ENCODE measurements around the gene NWD2. TPM values are rescaled to one million over a fixed set of nuclear protein-coding genes. Genes with fewer than 3 reads are reported as not detected.

The NWD2 gene
- total and polyA plus RNA-seq, 10 of the 15 experiments (the other 5 are each of a cell fraction or from before 2014, with no cell fraction given), result not detected

DNA sequence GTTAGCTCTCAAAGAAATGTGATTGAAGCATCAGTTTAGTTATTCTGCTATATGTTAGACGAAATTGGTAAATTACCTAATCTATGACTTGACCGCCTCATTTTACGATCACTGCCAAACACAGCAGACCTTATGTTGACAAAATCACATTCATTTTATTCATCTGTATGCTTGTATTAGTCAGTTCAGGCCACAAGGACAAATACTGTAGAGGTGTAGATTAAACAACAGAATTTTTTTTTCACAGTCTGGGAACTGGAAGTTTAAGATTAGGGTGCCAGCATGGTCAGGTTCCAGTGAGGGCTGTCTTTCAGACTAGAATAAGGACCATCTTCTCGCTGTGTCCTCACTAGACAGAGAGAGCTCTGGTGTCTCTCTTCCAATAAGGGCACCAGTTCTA lies 177.1 kb downstream of the NWD2 start:
- in situ Hi-C loops (cut with MboI), result no loop called here
- H3K4me3 ChIP-seq, result no peak overlapping the region
- no peak for DNase-seq (ENCODE audit: low read depth, low spot score)
- no peaks in the 10 kb centered on the region for H4K20me1 ChIP-seq (ENCODE audit: control insufficient read depth, insufficient read depth)
- ChIA-PET SMC1A (ENCODE audit: uncharacterized antibody, unreplicated experiment) (interaction anchor here (0.8 to 3.2 kb wide), 2 partner anchors 10 to 32 kb away, joined by 3 to 11 read pairs; no protein-coding TSS in a partner anchor), CTCF (interaction anchor here (1.6 kb wide), 1 partner anchor 12 kb away, joined by 3 read pairs; no protein-coding TSS in a partner anchor), RAD21 (ENCODE audit: unreplicated experiment) (no interaction called here), POLR2A (no interaction called here)
- no peak for TF ChIP-seq SPI1 (IDR thresholded peaks at IDR 0.05; ENCODE audit: borderline replicate concordance, insufficient read depth, low read depth, low read length)
- TF ChIP-seq ZSCAN29 (IDR thresholded peaks at IDR 0.05), result no peak
- TF ChIP-seq SREBF1 (IDR thresholded peaks at IDR 0.05; ENCODE audit: low read length), result no peak
- no peak for TF ChIP-seq TCF3 (IDR thresholded peaks at IDR 0.05; ENCODE audit: borderline replicate concordance, insufficient read depth, low read depth, low read length)
- TF ChIP-seq, protein P1, sequence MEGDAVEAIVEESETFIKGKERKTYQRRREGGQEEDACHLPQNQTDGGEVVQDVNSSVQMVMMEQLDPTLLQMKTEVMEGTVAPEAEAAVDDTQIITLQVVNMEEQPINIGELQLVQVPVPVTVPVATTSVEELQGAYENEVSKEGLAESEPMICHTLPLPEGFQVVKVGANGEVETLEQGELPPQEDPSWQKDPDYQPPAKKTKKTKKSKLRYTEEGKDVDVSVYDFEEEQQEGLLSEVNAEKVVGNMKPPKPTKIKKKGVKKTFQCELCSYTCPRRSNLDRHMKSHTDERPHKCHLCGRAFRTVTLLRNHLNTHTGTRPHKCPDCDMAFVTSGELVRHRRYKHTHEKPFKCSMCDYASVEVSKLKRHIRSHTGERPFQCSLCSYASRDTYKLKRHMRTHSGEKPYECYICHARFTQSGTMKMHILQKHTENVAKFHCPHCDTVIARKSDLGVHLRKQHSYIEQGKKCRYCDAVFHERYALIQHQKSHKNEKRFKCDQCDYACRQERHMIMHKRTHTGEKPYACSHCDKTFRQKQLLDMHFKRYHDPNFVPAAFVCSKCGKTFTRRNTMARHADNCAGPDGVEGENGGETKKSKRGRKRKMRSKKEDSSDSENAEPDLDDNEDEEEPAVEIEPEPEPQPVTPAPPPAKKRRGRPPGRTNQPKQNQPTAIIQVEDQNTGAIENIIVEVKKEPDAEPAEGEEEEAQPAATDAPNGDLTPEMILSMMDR (IDR thresholded peaks at IDR 0.05 in 2 of 3, conservative IDR thresholded peaks at IDR 0.05 in 1 of 3; ENCODE audit: control insufficient read depth in 2 of 3, extremely low read depth in 1 of 3, insufficient read depth in 1 of 3, low read depth in 3 of 3, low read length in 3 of 3), result no peak
- H3K9ac ChIP-seq (ENCODE audit: control insufficient read depth, insufficient read depth, low read length), result no peak overlapping the region
- no peak overlapping the region for H2AFZ ChIP-seq (ENCODE audit: control insufficient read depth, low read depth, low read length)
- no peaks in the 10 kb centered on the region for H3K79me2 ChIP-seq (ENCODE audit: control insufficient read depth, insufficient read depth, low read length)
- H3K36me3 ChIP-seq (ENCODE audit: control insufficient read depth in 2 of 2, insufficient read depth in 2 of 2, low read length in 1 of 2), result no peaks in the 10 kb centered on the region
- WGBS (ENCODE audit: insufficient coverage, insufficient replicate concordance, low lambda C conversion rate, missing lambda C conversion rate), result 51% methylated on average over 4 of the region's 4 CpGs
- no peak for FAIRE-seq
- BruUV-seq (replicated peaks), result no TSS peak
- ATAC-seq, result no peak
- no peaks in the 10 kb centered on the region for H3K4me1 ChIP-seq (ENCODE audit: control insufficient read depth, insufficient read depth, low read length)
- H3K27ac ChIP-seq (ENCODE audit: control insufficient read depth, insufficient read depth), result no peak overlapping the region
- intact Hi-C loops (cut with micrococcal nuclease; ENCODE audit: unreplicated experiment), result no loop called here
- H3K9me3 ChIP-seq (replicated peaks; ENCODE audit: control insufficient read depth, insufficient read depth, low read length), result no peaks in the 10 kb centered on the region
- no peak overlapping the region for H3K4me2 ChIP-seq (ENCODE audit: control insufficient read depth, insufficient read depth)
- H3K27me3 ChIP-seq (replicated peaks in 1 of 2; ENCODE audit: control insufficient read depth in 2 of 2, insufficient read depth in 2 of 2, low read length in 1 of 2), result no peaks in the 10 kb centered on the region

DNA sequence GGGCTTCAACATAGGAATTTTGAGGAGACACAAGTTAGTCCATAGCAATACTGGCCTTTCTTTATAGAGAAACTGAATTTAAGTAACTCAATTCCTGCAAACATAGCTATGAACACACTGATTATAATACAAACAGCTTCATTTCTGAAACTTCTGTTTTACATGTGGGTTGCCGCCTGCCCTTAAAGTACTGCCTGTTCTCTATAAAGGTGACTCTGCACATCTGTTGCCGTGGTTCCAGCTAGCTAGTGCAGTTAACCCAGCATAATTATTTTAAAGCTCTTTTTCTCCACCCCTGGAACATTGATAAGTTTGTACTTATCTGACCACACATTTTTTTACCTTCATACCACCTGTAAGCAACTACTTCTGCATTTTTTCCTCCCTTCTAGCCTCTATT lies 177.6 kb downstream of the NWD2 start:
- Histone ChIP-seq H4K20me1 (ENCODE audit: control insufficient read depth, insufficient read depth) (no peaks in the 10 kb centered on the region), H3K27me3 (replicated peaks in 1 of 2; ENCODE audit: control insufficient read depth in 2 of 2, insufficient read depth in 2 of 2, low read length in 1 of 2) (no peaks in the 10 kb centered on the region), H3K79me2 (ENCODE audit: control insufficient read depth, insufficient read depth, low read length) (no peaks in the 10 kb centered on the region), H3K4me2 (ENCODE audit: control insufficient read depth, insufficient read depth) (no peak overlapping the region), H2AFZ (ENCODE audit: control insufficient read depth, low read depth, low read length) (no peak overlapping the region), H3K27ac (ENCODE audit: control insufficient read depth, insufficient read depth) (no peak overlapping the region), H3K9me3 (replicated peaks; ENCODE audit: control insufficient read depth, insufficient read depth, low read length) (no peaks in the 10 kb centered on the region), H3K36me3 (ENCODE audit: control insufficient read depth in 2 of 2, insufficient read depth in 2 of 2, low read length in 1 of 2) (no peaks in the 10 kb centered on the region), H3K4me3 (no peak overlapping the region), H3K4me1 (ENCODE audit: control insufficient read depth, insufficient read depth, low read length) (no peaks in the 10 kb centered on the region), H3K9ac (ENCODE audit: control insufficient read depth, insufficient read depth, low read length) (no peak overlapping the region)
- SMC1A ChIA-PET (ENCODE audit: uncharacterized antibody, unreplicated experiment), result interaction anchor here (0.8 to 3.2 kb wide), 2 partner anchors 10 to 32 kb away, joined by 3 to 11 read pairs; no protein-coding TSS in a partner anchor
- in situ Hi-C loops (cut with MboI), result no loop called here
- RAD21 ChIA-PET (ENCODE audit: unreplicated experiment), result no interaction called here
- FAIRE-seq (no peak), ATAC-seq (no peak), DNase-seq (ENCODE audit: low read depth, low spot score) (no peak)
- CTCF ChIA-PET, result interaction anchor here (0.7 kb wide), 1 partner anchor 12 kb away, joined by 3 read pairs; no protein-coding TSS in a partner anchor
- no TSS peak for BruUV-seq (replicated peaks)
- POLR2A ChIA-PET, result interaction anchor here (0.7 kb wide), 1 partner anchor 584 kb away, joined by 3 read pairs; no protein-coding TSS in a partner anchor
- 48% methylated on average over 2 of the region's 2 CpGs for WGBS (ENCODE audit: insufficient coverage, insufficient replicate concordance, low lambda C conversion rate, missing lambda C conversion rate)
- intact Hi-C loops (cut with micrococcal nuclease; ENCODE audit: unreplicated experiment), result no loop called here
- TF ChIP-seq TAF1 (IDR thresholded peaks at IDR 0.05; ENCODE audit: borderline replicate concordance, low read depth, low read length) (no peak), SMAD5 (IDR thresholded peaks at IDR 0.05; ENCODE audit: low read depth) (no peak), CREB1 (IDR thresholded peaks at IDR 0.05; ENCODE audit: low read depth) (no peak)
- TF ChIP-seq, protein P2, sequence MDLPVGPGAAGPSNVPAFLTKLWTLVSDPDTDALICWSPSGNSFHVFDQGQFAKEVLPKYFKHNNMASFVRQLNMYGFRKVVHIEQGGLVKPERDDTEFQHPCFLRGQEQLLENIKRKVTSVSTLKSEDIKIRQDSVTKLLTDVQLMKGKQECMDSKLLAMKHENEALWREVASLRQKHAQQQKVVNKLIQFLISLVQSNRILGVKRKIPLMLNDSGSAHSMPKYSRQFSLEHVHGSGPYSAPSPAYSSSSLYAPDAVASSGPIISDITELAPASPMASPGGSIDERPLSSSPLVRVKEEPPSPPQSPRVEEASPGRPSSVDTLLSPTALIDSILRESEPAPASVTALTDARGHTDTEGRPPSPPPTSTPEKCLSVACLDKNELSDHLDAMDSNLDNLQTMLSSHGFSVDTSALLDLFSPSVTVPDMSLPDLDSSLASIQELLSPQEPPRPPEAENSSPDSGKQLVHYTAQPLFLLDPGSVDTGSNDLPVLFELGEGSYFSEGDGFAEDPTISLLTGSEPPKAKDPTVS (IDR thresholded peaks at IDR 0.05; ENCODE audit: low read depth, low read length), result no peak
- TF ChIP-seq, protein P3, sequence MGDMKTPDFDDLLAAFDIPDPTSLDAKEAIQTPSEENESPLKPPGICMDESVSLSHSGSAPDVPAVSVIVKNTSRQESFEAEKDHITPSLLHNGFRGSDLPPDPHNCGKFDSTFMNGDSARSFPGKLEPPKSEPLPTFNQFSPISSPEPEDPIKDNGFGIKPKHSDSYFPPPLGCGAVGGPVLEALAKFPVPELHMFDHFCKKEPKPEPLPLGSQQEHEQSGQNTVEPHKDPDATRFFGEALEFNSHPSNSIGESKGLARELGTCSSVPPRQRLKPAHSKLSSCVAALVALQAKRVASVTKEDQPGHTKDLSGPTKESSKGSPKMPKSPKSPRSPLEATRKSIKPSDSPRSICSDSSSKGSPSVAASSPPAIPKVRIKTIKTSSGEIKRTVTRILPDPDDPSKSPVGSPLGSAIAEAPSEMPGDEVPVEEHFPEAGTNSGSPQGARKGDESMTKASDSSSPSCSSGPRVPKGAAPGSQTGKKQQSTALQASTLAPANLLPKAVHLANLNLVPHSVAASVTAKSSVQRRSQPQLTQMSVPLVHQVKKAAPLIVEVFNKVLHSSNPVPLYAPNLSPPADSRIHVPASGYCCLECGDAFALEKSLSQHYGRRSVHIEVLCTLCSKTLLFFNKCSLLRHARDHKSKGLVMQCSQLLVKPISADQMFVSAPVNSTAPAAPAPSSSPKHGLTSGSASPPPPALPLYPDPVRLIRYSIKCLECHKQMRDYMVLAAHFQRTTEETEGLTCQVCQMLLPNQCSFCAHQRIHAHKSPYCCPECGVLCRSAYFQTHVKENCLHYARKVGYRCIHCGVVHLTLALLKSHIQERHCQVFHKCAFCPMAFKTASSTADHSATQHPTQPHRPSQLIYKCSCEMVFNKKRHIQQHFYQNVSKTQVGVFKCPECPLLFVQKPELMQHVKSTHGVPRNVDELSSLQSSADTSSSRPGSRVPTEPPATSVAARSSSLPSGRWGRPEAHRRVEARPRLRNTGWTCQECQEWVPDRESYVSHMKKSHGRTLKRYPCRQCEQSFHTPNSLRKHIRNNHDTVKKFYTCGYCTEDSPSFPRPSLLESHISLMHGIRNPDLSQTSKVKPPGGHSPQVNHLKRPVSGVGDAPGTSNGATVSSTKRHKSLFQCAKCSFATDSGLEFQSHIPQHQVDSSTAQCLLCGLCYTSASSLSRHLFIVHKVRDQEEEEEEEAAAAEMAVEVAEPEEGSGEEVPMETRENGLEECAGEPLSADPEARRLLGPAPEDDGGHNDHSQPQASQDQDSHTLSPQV (IDR thresholded peaks at IDR 0.05), result no peak
